ENCODE data around the gene CATSPER4. TPM values are rescaled to one million over a fixed set of nuclear protein-coding genes. Genes with fewer than 3 reads are reported as not detected.

Gene CATSPER4
- total and polyA plus RNA-seq, 2 of the 8 experiments (the other 6 are each of a cell fraction or from before 2014, with no cell fraction given), result 0.65 to 0.83 TPM

DNA sequence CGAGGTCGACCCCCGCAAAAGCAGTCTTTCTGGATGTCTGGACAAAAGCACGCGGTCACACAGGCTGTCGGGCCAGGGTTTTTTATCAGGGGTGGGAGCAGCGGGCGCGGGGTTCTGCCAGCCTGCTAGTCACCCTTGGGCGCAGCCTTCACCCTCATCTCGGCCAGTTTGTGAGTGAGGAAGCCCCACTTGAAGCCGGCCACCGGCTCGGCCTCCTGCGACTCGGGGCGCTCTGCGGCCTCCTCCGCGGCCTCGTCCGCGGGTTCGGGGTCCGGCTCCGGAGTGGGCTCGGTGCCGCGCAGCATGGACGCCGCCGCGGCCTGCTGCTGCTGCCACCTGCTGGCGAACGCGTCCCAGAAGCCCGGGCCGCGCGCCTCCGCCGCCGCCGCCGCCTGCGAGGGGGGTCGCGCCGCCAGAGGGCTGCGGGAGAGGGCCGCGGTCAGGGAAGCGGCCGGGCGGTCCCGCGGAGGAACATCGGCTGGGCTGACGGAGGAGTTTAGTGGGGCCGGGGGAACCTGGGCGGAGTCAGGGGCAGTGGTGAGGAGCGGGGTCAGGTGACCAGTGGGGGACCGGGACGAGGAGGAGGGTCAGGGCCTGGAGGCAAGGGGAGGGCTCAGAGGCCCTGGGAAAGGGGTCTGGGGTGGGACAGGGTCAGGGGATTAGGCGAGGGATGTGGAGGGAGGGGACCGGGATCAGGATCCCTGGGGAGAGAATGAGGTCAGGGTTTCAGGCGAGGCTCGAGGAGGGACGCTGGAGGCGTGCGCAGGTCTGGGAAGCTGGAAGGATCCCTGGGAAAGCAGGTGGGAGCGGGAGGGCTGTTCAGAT lies 26.2 kb upstream of the CATSPER4 start:
- no peaks in the 10 kb centered on the region for H3K79me2 ChIP-seq (ENCODE audit: control insufficient read depth in 1 of 2, insufficient read depth in 2 of 2, low read length in 2 of 2)
- H3K27me3 ChIP-seq (replicated peaks in 1 of 4; ENCODE audit: control insufficient read depth in 3 of 4, extremely low read depth in 1 of 4, insufficient read depth in 3 of 4, low read length in 3 of 4), result peaks cover 31 to 57% (median 51%) of the 10 kb centered on the region in 4 experiments
- no peak for FAIRE-seq
- ChIA-PET POLR2A (ENCODE audit: partially characterized antibody) (interaction anchor here (1.0 to 1.4 kb wide), 2 partner anchors 36 to 126 kb away, joined by 3 to 4 read pairs; no protein-coding TSS in a partner anchor), CTCF (ENCODE audit: partially characterized antibody) (interaction anchor here (0.7 to 4.0 kb wide), 13 partner anchors 8 to 134 kb away, joined by 3 to 18 read pairs (median 4); no protein-coding TSS in a partner anchor)
- no peaks in the 10 kb centered on the region for H3K9me3 ChIP-seq (ENCODE audit: insufficient read depth in 2 of 2, low read depth in 1 of 2, low read length in 1 of 2)
- H2BK20ac ChIP-seq (ENCODE audit: low read length), result no peak overlapping the region
- DNase-seq (ENCODE audit: low read depth in 1 of 2, low spot score in 2 of 2), result peak in 1 of 2 experiments; percentile 85
- peak overlapping the region in 2 of 4 experiments; percentile 10 to 20; a peak in 2 of 7 replicates for H3K9ac ChIP-seq (replicated peaks in 1 of 4; ENCODE audit: extremely low read depth in 1 of 4, low read depth in 3 of 4, low read length in 3 of 4)
- no peak overlapping the region for H2AK5ac ChIP-seq (ENCODE audit: low read depth, low read length)
- peak overlapping the region; percentile 24; the same call in 1 of the 2 replicates for H2BK5ac ChIP-seq (ENCODE audit: low read depth, low read length)
- H4K8ac ChIP-seq (ENCODE audit: extremely low read depth, insufficient read depth, low read length), result peak overlapping the region; percentile 65
- no peak overlapping the region for H3K27ac ChIP-seq (ENCODE audit: low read depth, low read length)
- no peak overlapping the region for H2BK15ac ChIP-seq (ENCODE audit: low read length)
- H3K23ac ChIP-seq (ENCODE audit: insufficient read length), result no peak overlapping the region
- H3K4ac ChIP-seq (replicated peaks; ENCODE audit: insufficient read length, low read depth, low read length), result no peak overlapping the region
- no peak overlapping the region for H4K5ac ChIP-seq (ENCODE audit: insufficient read length, low read depth, low read length)
- H4K91ac ChIP-seq (replicated peaks; ENCODE audit: insufficient read length, low read length), result no peak overlapping the region
- no peak overlapping the region for H3K14ac ChIP-seq (ENCODE audit: insufficient read length)
- H4K20me1 ChIP-seq (replicated peaks in 1 of 2; ENCODE audit: control insufficient read depth in 1 of 2, insufficient read depth in 2 of 2, low read length in 2 of 2), result peaks cover 3 to 5% of the 10 kb centered on the region in 2 experiments
- no peaks in the 10 kb centered on the region for H3K79me1 ChIP-seq (ENCODE audit: low read depth, low read length)
- peak overlapping the region; percentile 78 for H3K18ac ChIP-seq (ENCODE audit: extremely low read depth, low read length)
- no peak overlapping the region for H3K56ac ChIP-seq (replicated peaks; ENCODE audit: insufficient read length, low read depth, low read length)
- peak overlapping the region; percentile 14; the same call in 1 of the 2 replicates for H2AFZ ChIP-seq (ENCODE audit: low read length)
- 17% methylated on average over 30 of the region's 72 CpGs; no CpG with 5 or more reads in 1 of the 2 experiments for WGBS, 2 experiments (ENCODE audit: extremely low coverage in 1 of 2, insufficient coverage in 1 of 2, insufficient read length in 1 of 2, insufficient replicate concordance in 2 of 2, low coverage in 1 of 2, low lambda C conversion rate in 2 of 2, missing lambda C conversion rate in 1 of 2)
- H3K4me2 ChIP-seq (ENCODE audit: insufficient read depth in 1 of 2, low read depth in 2 of 2, low read length in 2 of 2), result peak overlapping the region; percentile 81 to 89
- peak overlapping the region; percentile 39 to 65 (median 46) for H3K4me3 ChIP-seq (ENCODE audit: extremely low read depth in 1 of 4, insufficient read depth in 2 of 4, low read depth in 3 of 4, low read length in 4 of 4)
- no peaks in the 10 kb centered on the region for H3K36me3 ChIP-seq (ENCODE audit: control insufficient read depth in 2 of 4, insufficient read depth in 4 of 4, low read length in 3 of 4)
- H2BK120ac ChIP-seq (replicated peaks; ENCODE audit: low read depth, low read length), result no peak overlapping the region
- H3K4me1 ChIP-seq (replicated peaks in 1 of 4; ENCODE audit: control insufficient read depth in 3 of 4, insufficient read depth in 4 of 4, low read length in 3 of 4), result peaks cover 5 to 36% (median 15%) of the 10 kb centered on the region in 4 experiments
- peak overlapping the region; percentile 87; the same call in 1 of the 2 replicates for H2BK12ac ChIP-seq (ENCODE audit: low read depth, low read length)
- H3K23me2 ChIP-seq (ENCODE audit: low read depth, low read length), result peaks cover 8% of the 10 kb centered on the region; the same call in 1 of the 2 replicates
- peak; percentile 56 for TF ChIP-seq PHF8 (conservative IDR thresholded peaks at IDR 0.05; ENCODE audit: low read depth, low read length)
- peak; percentile 21; the same call in 1 of the 2 replicates for TF ChIP-seq NRF1 (IDR thresholded peaks at IDR 0.05; ENCODE audit: low read depth, low read length)
- TF ChIP-seq EP300 (IDR thresholded peaks at IDR 0.05; ENCODE audit: borderline replicate concordance in 1 of 2, low read depth in 2 of 2, low read length in 2 of 2), result peak in 1 of 2 experiments; percentile 11; a peak in 1 of 3 replicates
- TF ChIP-seq, protein P1, sequence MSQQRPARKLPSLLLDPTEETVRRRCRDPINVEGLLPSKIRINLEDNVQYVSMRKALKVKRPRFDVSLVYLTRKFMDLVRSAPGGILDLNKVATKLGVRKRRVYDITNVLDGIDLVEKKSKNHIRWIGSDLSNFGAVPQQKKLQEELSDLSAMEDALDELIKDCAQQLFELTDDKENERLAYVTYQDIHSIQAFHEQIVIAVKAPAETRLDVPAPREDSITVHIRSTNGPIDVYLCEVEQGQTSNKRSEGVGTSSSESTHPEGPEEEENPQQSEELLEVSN (IDR thresholded peaks at IDR 0.05), result peak; percentile 42; the same call in 1 of the 2 replicates
- no peak for TF ChIP-seq JUN (IDR thresholded peaks at IDR 0.05; ENCODE audit: low read depth, low read length)
- TF ChIP-seq SUZ12 (IDR thresholded peaks at IDR 0.05; ENCODE audit: low read length), result peak; percentile 42; the same call in 1 of the 2 replicates
- peak; percentile 60 for TF ChIP-seq ASH2L (IDR thresholded peaks at IDR 0.05; ENCODE audit: low read length)
- TF ChIP-seq, protein P2, sequence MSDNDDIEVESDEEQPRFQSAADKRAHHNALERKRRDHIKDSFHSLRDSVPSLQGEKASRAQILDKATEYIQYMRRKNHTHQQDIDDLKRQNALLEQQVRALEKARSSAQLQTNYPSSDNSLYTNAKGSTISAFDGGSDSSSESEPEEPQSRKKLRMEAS (IDR thresholded peaks at IDR 0.05), result peak; percentile 55; the same call in 1 of the 2 replicates
- TF ChIP-seq SP1 (IDR thresholded peaks at IDR 0.05; ENCODE audit: low read depth, low read length), result 0 out of 2 replicates have a peak, but pooled peaks have one; percentile 13

Measured in H1 (cell line).